ENCODE measurements around the gene PDE6A. TPM values are rescaled to one million over a fixed set of nuclear protein-coding genes. Genes with fewer than 3 reads are reported as not detected.
A peak's percentile ranks its signal among the peaks of the same experiment; 100 is the strongest.

Gene PDE6A
- total RNA-seq, 1 experiment from 2014 or later: not detected

- TF ChIP-seq TEAD4 (CRISPR knock-in tag; IDR thresholded peaks at IDR 0.05): no peak
- no peak for TF ChIP-seq CREM (CRISPR knock-in tag; IDR thresholded peaks at IDR 0.05)
- TF ChIP-seq, protein P1, sequence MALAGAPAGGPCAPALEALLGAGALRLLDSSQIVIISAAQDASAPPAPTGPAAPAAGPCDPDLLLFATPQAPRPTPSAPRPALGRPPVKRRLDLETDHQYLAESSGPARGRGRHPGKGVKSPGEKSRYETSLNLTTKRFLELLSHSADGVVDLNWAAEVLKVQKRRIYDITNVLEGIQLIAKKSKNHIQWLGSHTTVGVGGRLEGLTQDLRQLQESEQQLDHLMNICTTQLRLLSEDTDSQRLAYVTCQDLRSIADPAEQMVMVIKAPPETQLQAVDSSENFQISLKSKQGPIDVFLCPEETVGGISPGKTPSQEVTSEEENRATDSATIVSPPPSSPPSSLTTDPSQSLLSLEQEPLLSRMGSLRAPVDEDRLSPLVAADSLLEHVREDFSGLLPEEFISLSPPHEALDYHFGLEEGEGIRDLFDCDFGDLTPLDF (CRISPR knock-in tag; IDR thresholded peaks at IDR 0.05): no peak
- TF ChIP-seq ATF1 (CRISPR knock-in tag; IDR thresholded peaks at IDR 0.05): no peak
- no peak for TF ChIP-seq NFE2L1 (CRISPR knock-in tag; IDR thresholded peaks at IDR 0.05)
- TF ChIP-seq TP53 (CRISPR knock-in tag; IDR thresholded peaks at IDR 0.05): no peak
- no peak for TF ChIP-seq ERG (CRISPR knock-in tag; IDR thresholded peaks at IDR 0.05)
- TF ChIP-seq ZNF423 (CRISPR knock-in tag; IDR thresholded peaks at IDR 0.05): no peak
- TF ChIP-seq, protein P2, sequence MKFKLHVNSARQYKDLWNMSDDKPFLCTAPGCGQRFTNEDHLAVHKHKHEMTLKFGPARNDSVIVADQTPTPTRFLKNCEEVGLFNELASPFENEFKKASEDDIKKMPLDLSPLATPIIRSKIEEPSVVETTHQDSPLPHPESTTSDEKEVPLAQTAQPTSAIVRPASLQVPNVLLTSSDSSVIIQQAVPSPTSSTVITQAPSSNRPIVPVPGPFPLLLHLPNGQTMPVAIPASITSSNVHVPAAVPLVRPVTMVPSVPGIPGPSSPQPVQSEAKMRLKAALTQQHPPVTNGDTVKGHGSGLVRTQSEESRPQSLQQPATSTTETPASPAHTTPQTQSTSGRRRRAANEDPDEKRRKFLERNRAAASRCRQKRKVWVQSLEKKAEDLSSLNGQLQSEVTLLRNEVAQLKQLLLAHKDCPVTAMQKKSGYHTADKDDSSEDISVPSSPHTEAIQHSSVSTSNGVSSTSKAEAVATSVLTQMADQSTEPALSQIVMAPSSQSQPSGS (CRISPR knock-in tag; IDR thresholded peaks at IDR 0.05; ENCODE audit: borderline replicate concordance, low read depth): no peak
- no peak for TF ChIP-seq ZNF121 (CRISPR knock-in tag; IDR thresholded peaks at IDR 0.05)
- Mint-ChIP-seq H3K9me3 (no peaks in the 10 kb centered on the region), H3K36me3 (no peaks in the 10 kb centered on the region), H3K4me1 (peaks cover 52% of the 10 kb centered on the region), H3K4me3 (no peak overlapping the region), H3K27ac (peak overlapping the region; percentile 42; the same call in 1 of the 2 replicates), H3K27me3 (ENCODE audit: low read depth) (no peaks in the 10 kb centered on the region)
- DNase-seq (ENCODE audit: low spot score) (no peak), ATAC-seq (no peak)
- CTCF ChIA-PET: interaction anchor here (1.4 to 2.0 kb wide), 4 partner anchors 24 to 154 kb away, joined by 5 to 11 read pairs (median 6); no protein-coding TSS in a partner anchor
- POLR2A ChIA-PET: no interaction called here
Observed at GRCh38 chr5:149809931-149810691, 134.5 kb downstream of the PDE6A start.

- ChIA-PET CTCF (no interaction called here), POLR2A (no interaction called here)
- no peak for ATAC-seq
- Mint-ChIP-seq H3K9me3 (no peaks in the 10 kb centered on the region), H3K4me3 (no peak overlapping the region), H3K4me1 (peaks cover 55% of the 10 kb centered on the region), H3K27me3 (ENCODE audit: low read depth) (no peaks in the 10 kb centered on the region), H3K36me3 (no peaks in the 10 kb centered on the region), H3K27ac (no peak overlapping the region)
- DNase-seq (ENCODE audit: low spot score): no peak
- no peak for TF ChIP-seq ERG (CRISPR knock-in tag; IDR thresholded peaks at IDR 0.05)
- no peak for TF ChIP-seq IRF2 (CRISPR knock-in tag; IDR thresholded peaks at IDR 0.05; ENCODE audit: borderline replicate concordance, low read depth)
- TF ChIP-seq, protein P3, sequence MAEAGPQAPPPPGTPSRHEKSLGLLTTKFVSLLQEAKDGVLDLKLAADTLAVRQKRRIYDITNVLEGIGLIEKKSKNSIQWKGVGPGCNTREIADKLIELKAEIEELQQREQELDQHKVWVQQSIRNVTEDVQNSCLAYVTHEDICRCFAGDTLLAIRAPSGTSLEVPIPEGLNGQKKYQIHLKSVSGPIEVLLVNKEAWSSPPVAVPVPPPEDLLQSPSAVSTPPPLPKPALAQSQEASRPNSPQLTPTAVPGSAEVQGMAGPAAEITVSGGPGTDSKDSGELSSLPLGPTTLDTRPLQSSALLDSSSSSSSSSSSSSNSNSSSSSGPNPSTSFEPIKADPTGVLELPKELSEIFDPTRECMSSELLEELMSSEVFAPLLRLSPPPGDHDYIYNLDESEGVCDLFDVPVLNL (CRISPR knock-in tag; IDR thresholded peaks at IDR 0.05; ENCODE audit: borderline replicate concordance, low read depth): no peak
- TF ChIP-seq ZBTB21 (CRISPR knock-in tag; IDR thresholded peaks at IDR 0.05; ENCODE audit: borderline replicate concordance): no peak
- TF ChIP-seq USF2 (CRISPR knock-in tag; IDR thresholded peaks at IDR 0.05): no peak
- TF ChIP-seq, protein P4, sequence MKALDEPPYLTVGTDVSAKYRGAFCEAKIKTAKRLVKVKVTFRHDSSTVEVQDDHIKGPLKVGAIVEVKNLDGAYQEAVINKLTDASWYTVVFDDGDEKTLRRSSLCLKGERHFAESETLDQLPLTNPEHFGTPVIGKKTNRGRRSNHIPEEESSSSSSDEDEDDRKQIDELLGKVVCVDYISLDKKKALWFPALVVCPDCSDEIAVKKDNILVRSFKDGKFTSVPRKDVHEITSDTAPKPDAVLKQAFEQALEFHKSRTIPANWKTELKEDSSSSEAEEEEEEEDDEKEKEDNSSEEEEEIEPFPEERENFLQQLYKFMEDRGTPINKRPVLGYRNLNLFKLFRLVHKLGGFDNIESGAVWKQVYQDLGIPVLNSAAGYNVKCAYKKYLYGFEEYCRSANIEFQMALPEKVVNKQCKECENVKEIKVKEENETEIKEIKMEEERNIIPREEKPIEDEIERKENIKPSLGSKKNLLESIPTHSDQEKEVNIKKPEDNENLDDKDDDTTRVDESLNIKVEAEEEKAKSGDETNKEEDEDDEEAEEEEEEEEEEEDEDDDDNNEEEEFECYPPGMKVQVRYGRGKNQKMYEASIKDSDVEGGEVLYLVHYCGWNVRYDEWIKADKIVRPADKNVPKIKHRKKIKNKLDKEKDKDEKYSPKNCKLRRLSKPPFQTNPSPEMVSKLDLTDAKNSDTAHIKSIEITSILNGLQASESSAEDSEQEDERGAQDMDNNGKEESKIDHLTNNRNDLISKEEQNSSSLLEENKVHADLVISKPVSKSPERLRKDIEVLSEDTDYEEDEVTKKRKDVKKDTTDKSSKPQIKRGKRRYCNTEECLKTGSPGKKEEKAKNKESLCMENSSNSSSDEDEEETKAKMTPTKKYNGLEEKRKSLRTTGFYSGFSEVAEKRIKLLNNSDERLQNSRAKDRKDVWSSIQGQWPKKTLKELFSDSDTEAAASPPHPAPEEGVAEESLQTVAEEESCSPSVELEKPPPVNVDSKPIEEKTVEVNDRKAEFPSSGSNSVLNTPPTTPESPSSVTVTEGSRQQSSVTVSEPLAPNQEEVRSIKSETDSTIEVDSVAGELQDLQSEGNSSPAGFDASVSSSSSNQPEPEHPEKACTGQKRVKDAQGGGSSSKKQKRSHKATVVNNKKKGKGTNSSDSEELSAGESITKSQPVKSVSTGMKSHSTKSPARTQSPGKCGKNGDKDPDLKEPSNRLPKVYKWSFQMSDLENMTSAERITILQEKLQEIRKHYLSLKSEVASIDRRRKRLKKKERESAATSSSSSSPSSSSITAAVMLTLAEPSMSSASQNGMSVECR (CRISPR knock-in tag; IDR thresholded peaks at IDR 0.05; ENCODE audit: borderline replicate concordance): no peak
- TF ChIP-seq, protein P5, sequence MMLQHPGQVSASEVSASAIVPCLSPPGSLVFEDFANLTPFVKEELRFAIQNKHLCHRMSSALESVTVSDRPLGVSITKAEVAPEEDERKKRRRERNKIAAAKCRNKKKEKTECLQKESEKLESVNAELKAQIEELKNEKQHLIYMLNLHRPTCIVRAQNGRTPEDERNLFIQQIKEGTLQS (CRISPR knock-in tag; conservative IDR thresholded peaks at IDR 0.05): no peak
- no peak for TF ChIP-seq ZNF219 (CRISPR knock-in tag; IDR thresholded peaks at IDR 0.05; ENCODE audit: borderline replicate concordance)
- TF ChIP-seq ZNF121 (CRISPR knock-in tag; IDR thresholded peaks at IDR 0.05): no peak
- TF ChIP-seq ZNF396 (CRISPR knock-in tag; IDR thresholded peaks at IDR 0.05; ENCODE audit: borderline replicate concordance): no peak
Observed at GRCh38 chr5:149808264-149808982, 136.2 kb downstream of the PDE6A start.

Measured in WTC11 (cell line).